Naive thymus-derived CD4-positive, alpha-beta T cell (primary cell): ENCODE data around the gene ATP11A. TPM values are rescaled to one million over a fixed set of nuclear protein-coding genes. Genes with fewer than 3 reads are reported as not detected.
A peak's percentile ranks its signal among the peaks of the same experiment; 100 is the strongest.
"Not testable (repeated sequence)": the region's sequence is repeated elsewhere in the genome, so short reads cannot be mapped to it uniquely, and the experiment has no call there.

Experiments used
- ATAC-seq: fragments of 150-1000 bp; cut with Tn5 transposase; 2 replicates; pipeline ENCODE4 v1.10.0; 2021; ENCODE audit warnings: mild to moderate bottlenecking, moderate library complexity
- CTCF ChIA-PET: fragments of 350-600 bp; sonication (Branson Sonifier 250); formaldehyde crosslinking; loops from one replicate; lab custom pipeline; 2021; ENCODE audit warnings: antibody characterized with exemption; lab: Charles Lee
- POLR2A ChIA-PET: fragments of 350-600 bp; sonication (Branson Sonifier 250); formaldehyde crosslinking; loops from one replicate; lab custom pipeline; 2021; ENCODE audit warnings: antibody characterized with exemption, inconsistent platforms; lab: Charles Lee
- DNase-seq, 9 donors: peaks; one replicate each; pipeline versions ENCODE4 v3.0.0 to v3.0.0-alpha.2; 2020 to 2022; ENCODE audit warnings: mixed read lengths in 1 of 9
- H3K27ac ChIP-seq: one replicate; pipeline ENCODE4 v1.7.0; 2013; ENCODE audit warnings: mild to moderate bottlenecking, low read depth, low read length, moderate library complexity
- H3K27me3 ChIP-seq, 2 donors: one replicate each; pipeline ENCODE4 v1.7.0; 2013; ENCODE audit warnings: low read length in 2 of 2, mild to moderate bottlenecking in 2 of 2, moderate library complexity in 2 of 2; ENCODE audit not compliant: control insufficient read depth in 2 of 2, insufficient read depth in 2 of 2
- H3K36me3 ChIP-seq, 3 experiments: 1 replicate in 2 of 3; 2 replicates in 1 of 3; pipeline ENCODE4 v1.7.0; 2013; ENCODE audit warnings: low read length in 3 of 3, mild to moderate bottlenecking in 3 of 3, moderate library complexity in 1 of 3; ENCODE audit not compliant: insufficient read depth in 3 of 3, control insufficient read depth in 2 of 3
- H3K4me1 ChIP-seq, 2 donors: one replicate each; pipeline ENCODE4 v1.7.0; 2013; ENCODE audit warnings: low read length in 2 of 2, mild to moderate bottlenecking in 2 of 2, moderate library complexity in 1 of 2; ENCODE audit not compliant: control insufficient read depth in 2 of 2, insufficient read depth in 2 of 2
- H3K4me3 ChIP-seq: 2 replicates; pipeline ENCODE4 v1.7.0; 2013; ENCODE audit warnings: mild to moderate bottlenecking, low read length
- H3K9me3 ChIP-seq, 3 experiments: 1 replicate in 2 of 3; 2 replicates in 1 of 3; pipeline ENCODE4 v1.7.0; 2013; ENCODE audit warnings: low read length in 3 of 3; ENCODE audit not compliant: control insufficient read depth in 2 of 3
- H3K27ac Mint-ChIP-seq, 9 donors: one replicate each; pipeline ENCODE4 v1.8.0; 2020 to 2022; ENCODE audit warnings: mixed read lengths in 9 of 9, mild to moderate bottlenecking in 8 of 9, moderate library complexity in 5 of 9, inconsistent platforms in 2 of 9
- H3K27me3 Mint-ChIP-seq, 5 donors: one replicate each; pipeline ENCODE4 v1.8.0; 2021 to 2022; ENCODE audit warnings: mixed read lengths in 5 of 5, mild to moderate bottlenecking in 1 of 5
- H3K36me3 Mint-ChIP-seq, 5 donors: one replicate each; pipeline ENCODE4 v1.8.0; 2020 to 2022; ENCODE audit warnings: mixed read lengths in 5 of 5, mild to moderate bottlenecking in 3 of 5, inconsistent platforms in 1 of 5
- H3K4me1 Mint-ChIP-seq, 7 donors: one replicate each; pipeline ENCODE4 v1.8.0; 2020 to 2022; ENCODE audit warnings: mixed read lengths in 7 of 7, mild to moderate bottlenecking in 3 of 7, inconsistent platforms in 1 of 7
- H3K4me3 Mint-ChIP-seq, 10 donors: one replicate each; pipeline ENCODE4 v1.8.0; 2020 to 2022; ENCODE audit warnings: mild to moderate bottlenecking in 10 of 10, mixed read lengths in 10 of 10, moderate library complexity in 6 of 10, inconsistent platforms in 2 of 10
- H3K9me3 Mint-ChIP-seq, 11 donors: one replicate each; pipeline ENCODE4 v1.8.0; 2020 to 2022; ENCODE audit warnings: mixed read lengths in 11 of 11, mild to moderate bottlenecking in 4 of 11, inconsistent platforms in 1 of 11, moderate library complexity in 1 of 11
- intact Hi-C, 2 donors: fragments of 100-400 bp; cut with micrococcal nuclease; formaldehyde crosslinking; loops; one replicate each; pipeline ENCODE4 v1.15.1; 2023
- polyA plus RNA-seq, 2 donors: library from polyadenylated mRNA; unstranded; fragments of 300-500 nt; fragmentation: Illumina TruSeq; gene quantifications; one replicate each; pipeline ENCODE4 v1.2.3, GENCODE V29; 2021
- total RNA-seq, 6 experiments: library from RNA in 5 of 6; stranded (reverse) in 5 of 6; gene quantifications; 1 replicate in 5 of 6; 2 replicates in 1 of 6; pipeline ENCODE4 v1.2.3 and lab custom pipeline; 2021 to 2026

The ATP11A gene
- total and polyA plus RNA-seq, 7 experiments from 2014 or later, result 4.3 to 111 (median 58.5) TPM

- no peak overlapping the region for H3K27ac Mint-ChIP-seq
- H3K9me3 ChIP-seq, result no peaks in the 10 kb centered on the region
- H3K4me3 ChIP-seq, result no peak overlapping the region
- peaks cover 0 to 3% of the 10 kb centered on the region in 2 donors for H3K4me1 ChIP-seq
- H3K27me3 Mint-ChIP-seq, result no peaks in the 10 kb centered on the region
- ChIA-PET POLR2A (no interaction called here), CTCF (no interaction called here)
- no peak overlapping the region for H3K4me3 Mint-ChIP-seq
- intact Hi-C loops, result no loop called here
- ATAC-seq (no peak), DNase-seq (no peak)
- no peaks in the 10 kb centered on the region for H3K27me3 ChIP-seq
- peaks cover 11 to 47% (median 26%) of the 10 kb centered on the region in 5 donors for H3K36me3 Mint-ChIP-seq
- peaks cover 8 to 15% (median 11%) of the 10 kb centered on the region in 7 donors for H3K4me1 Mint-ChIP-seq
- H3K27ac ChIP-seq, result no peak overlapping the region
- H3K36me3 ChIP-seq, result no peaks in the 10 kb centered on the region
- peaks cover 0 to 16% (median 8%) of the 10 kb centered on the region in 11 donors for H3K9me3 Mint-ChIP-seq
These were observed 105.4 kb downstream of the ATP11A start for GRCh38 chr13:112795277-112795676.

- H3K4me1 Mint-ChIP-seq, result peaks cover 8 to 13% (median 11%) of the 10 kb centered on the region in 7 donors
- intact Hi-C loops, result no loop called here
- CTCF ChIA-PET, result no interaction called here
These were observed 106.5 kb downstream of the ATP11A start for GRCh38 chr13:112796190-112796915.

GRCh38 chr13:112799394-112799793, 109.6 kb downstream of the ATP11A start:
- no peak for ATAC-seq
- intact Hi-C loops, result no loop called here
- POLR2A ChIA-PET, result no interaction called here

More at GRCh38 chr13:112796190-112796915, 106.5 kb downstream of the ATP11A start:
- no peaks in the 10 kb centered on the region for H3K27me3 Mint-ChIP-seq
- peak overlapping the region in 1 of 9 donors; percentile 60 for H3K27ac Mint-ChIP-seq
- Histone ChIP-seq H3K9me3 (no peaks in the 10 kb centered on the region), H3K36me3 (no peaks in the 10 kb centered on the region), H3K4me3 (no peak overlapping the region), H3K27ac (no peak overlapping the region), H3K4me1 (peaks cover 0 to 3% of the 10 kb centered on the region in 2 donors), H3K27me3 (no peaks in the 10 kb centered on the region)
- H3K9me3 Mint-ChIP-seq, result peaks cover 0 to 16% (median 8%) of the 10 kb centered on the region in 11 donors
- POLR2A ChIA-PET, result no interaction called here
- DNase-seq (no peak), ATAC-seq (no peak)
- peaks cover 11 to 50% (median 25%) of the 10 kb centered on the region in 5 donors for H3K36me3 Mint-ChIP-seq
- no peak overlapping the region for H3K4me3 Mint-ChIP-seq

GRCh38 chr13:112800057-112800456, 110.2 kb downstream of the ATP11A start:
- ATAC-seq (no peak), DNase-seq (no peak)
- intact Hi-C loops, result no loop called here
- Mint-ChIP-seq H3K27me3 (no peaks in the 10 kb centered on the region), H3K4me3 (no peak overlapping the region), H3K9me3 (peaks cover 0 to 16% (median 8%) of the 10 kb centered on the region in 11 donors), H3K36me3 (peaks cover 11 to 39% (median 24%) of the 10 kb centered on the region in 5 donors), H3K27ac (no peak overlapping the region), H3K4me1 (peaks cover 0 to 6% (median 0%) of the 10 kb centered on the region in 7 donors)
- Histone ChIP-seq H3K4me1 (no peaks in the 10 kb centered on the region), H3K9me3 (no peaks in the 10 kb centered on the region), H3K4me3 (no peak overlapping the region), H3K36me3 (no peaks in the 10 kb centered on the region), H3K27ac (no peak overlapping the region), H3K27me3 (no peaks in the 10 kb centered on the region)
- CTCF ChIA-PET, result no interaction called here
- POLR2A ChIA-PET, result no interaction called here

More at GRCh38 chr13:112799394-112799793, 109.6 kb downstream of the ATP11A start:
- Histone ChIP-seq H3K27ac (no peak overlapping the region), H3K36me3 (no peaks in the 10 kb centered on the region), H3K27me3 (no peaks in the 10 kb centered on the region), H3K9me3 (no peaks in the 10 kb centered on the region), H3K4me1 (no peaks in the 10 kb centered on the region), H3K4me3 (no peak overlapping the region)
- Mint-ChIP-seq H3K27me3 (no peaks in the 10 kb centered on the region), H3K4me3 (no peak overlapping the region), H3K36me3 (peaks cover 11 to 34% (median 24%) of the 10 kb centered on the region in 5 donors), H3K9me3 (peaks cover 0 to 16% (median 8%) of the 10 kb centered on the region in 11 donors), H3K27ac (no peak overlapping the region), H3K4me1 (peaks cover 0 to 6% (median 0%) of the 10 kb centered on the region in 7 donors)
- DNase-seq, result no peak
- CTCF ChIA-PET, result no interaction called here

- CTCF ChIA-PET, intact Hi-C loops: not testable (repeated sequence)
These were observed 111.0 kb downstream of the ATP11A start for GRCh38 chr13:112800807-112801206.

GRCh38 chr13:112802802-112803195, 113.0 kb downstream of the ATP11A start:
- Mint-ChIP-seq H3K9me3 (peaks cover 0 to 14% (median 6%) of the 10 kb centered on the region in 11 donors), H3K27me3 (no peaks in the 10 kb centered on the region), H3K4me1 (peaks cover 0 to 6% (median 0%) of the 10 kb centered on the region in 7 donors), H3K27ac (peak overlapping the region in 3 of 9 donors; percentile 11 to 26 (median 25)), H3K4me3 (no peak overlapping the region), H3K36me3 (peaks cover 15 to 49% (median 23%) of the 10 kb centered on the region in 5 donors)
- no peak for DNase-seq
- ChIA-PET POLR2A (no interaction called here), CTCF (no interaction called here)
- H3K27ac ChIP-seq, result no peak overlapping the region
- no peaks in the 10 kb centered on the region for H3K27me3 ChIP-seq
- intact Hi-C loops, result no loop called here
- H3K4me1 ChIP-seq, result no peaks in the 10 kb centered on the region
- no peak overlapping the region for H3K4me3 ChIP-seq
- ATAC-seq, result no peak
- no peaks in the 10 kb centered on the region for H3K9me3 ChIP-seq
- H3K36me3 ChIP-seq, result peaks cover 0 to 20% (median 0%) of the 10 kb centered on the region in 3 experiments

More at GRCh38 chr13:112800807-112801206, 111.0 kb downstream of the ATP11A start:
- H3K9me3 ChIP-seq, H3K36me3 ChIP-seq, H3K27ac ChIP-seq, H3K27me3 Mint-ChIP-seq, H3K4me1 Mint-ChIP-seq, H3K4me3 ChIP-seq, DNase-seq, H3K4me1 ChIP-seq, ATAC-seq, H3K27me3 ChIP-seq, H3K4me3 Mint-ChIP-seq, H3K27ac Mint-ChIP-seq, POLR2A ChIA-PET: not testable (repeated sequence)
- peaks cover 11 to 46% (median 23%) of the 10 kb centered on the region in 5 donors for H3K36me3 Mint-ChIP-seq
- H3K9me3 Mint-ChIP-seq, result peaks cover 0 to 16% (median 8%) of the 10 kb centered on the region in 11 donors
